CD4-positive, alpha-beta T cell treated with Interleukin-6 at 100 ng/mL for 8 hours (primary cell): ENCODE measurements around the gene HMGB4.

ENCODE experiments used
- DNase-seq: peaks from one replicate; pipeline ENCODE4 v3.0.0-alpha.2; 2020; ENCODE audit warnings: mixed read lengths, low spot score

Gene HMGB4

GRCh38 chr1:33863779-33864178 is at the start of gene HMGB4:
HMGB4 (plus strand) TSS chr1:33864079; CDS start chr1:33864192, 113 bp downstream.
- no peak for DNase-seq

GRCh38 chr1:33814166-33814565 is 49.7 kb upstream of the HMGB4 start:
- no peak for DNase-seq

- DNase-seq, result no peak
Observed at GRCh38 chr1:33815061-33815460, 48.8 kb upstream of the HMGB4 start.

GRCh38 chr1:33818071-33818470 is 45.8 kb upstream of the HMGB4 start:
- DNase-seq, result no peak

- DNase-seq, result no peak
Observed at GRCh38 chr1:33819290-33819912, 44.5 kb upstream of the HMGB4 start.

GRCh38 chr1:33819913-33820311 is 44.0 kb upstream of the HMGB4 start:
- DNase-seq, result no peak

- no peak for DNase-seq
Observed at GRCh38 chr1:33820804-33821203, 43.1 kb upstream of the HMGB4 start.

GRCh38 chr1:33821291-33821690 is 42.6 kb upstream of the HMGB4 start:
- DNase-seq, result no peak

GRCh38 chr1:33822396-33822795 is 41.5 kb upstream of the HMGB4 start:
- no peak for DNase-seq

GRCh38 chr1:33823401-33823800 is 40.5 kb upstream of the HMGB4 start:
- DNase-seq, result no peak

- no peak for DNase-seq
Observed at GRCh38 chr1:33823830-33824229, 40.0 kb upstream of the HMGB4 start.

GRCh38 chr1:33824321-33824720 is 39.6 kb upstream of the HMGB4 start:
- DNase-seq, result no peak

- DNase-seq, result no peak
Observed at GRCh38 chr1:33824971-33825370, 38.9 kb upstream of the HMGB4 start.

GRCh38 chr1:33825506-33825905 is 38.4 kb upstream of the HMGB4 start:
- no peak for DNase-seq

GRCh38 chr1:33826311-33826710 is 37.6 kb upstream of the HMGB4 start:
- DNase-seq, result no peak

- DNase-seq, result no peak
Observed at GRCh38 chr1:33826711-33827110, 37.2 kb upstream of the HMGB4 start.

GRCh38 chr1:33828059-33828458 is 35.8 kb upstream of the HMGB4 start:
- no peak for DNase-seq

- DNase-seq, result no peak
Observed at GRCh38 chr1:33828654-33829053, 35.2 kb upstream of the HMGB4 start.

- no peak for DNase-seq
Observed at GRCh38 chr1:33836911-33837310, 27.0 kb upstream of the HMGB4 start.

GRCh38 chr1:33837635-33838034 is 26.2 kb upstream of the HMGB4 start:
- no peak for DNase-seq

- no peak for DNase-seq
Observed at GRCh38 chr1:33841494-33841893, 22.4 kb upstream of the HMGB4 start.

- no peak for DNase-seq
Observed at GRCh38 chr1:33842348-33842747, 21.5 kb upstream of the HMGB4 start.

- no peak for DNase-seq
Observed at GRCh38 chr1:33844166-33844565, 19.7 kb upstream of the HMGB4 start.

GRCh38 chr1:33846861-33847260 is 17.0 kb upstream of the HMGB4 start:
- no peak for DNase-seq
